ENCODE data around the gene OPRL1.
A peak's percentile ranks its signal among the peaks of the same experiment; 100 is the strongest.

Gene OPRL1

GRCh38 chr20:64055396-64055892 is 24.4 kb upstream of the OPRL1 start:
- Histone ChIP-seq H3K27me3 (ENCODE audit: control insufficient read depth, insufficient read depth, low read length) (peaks cover 21% of the 10 kb centered on the region), H3K4me3 (ENCODE audit: low read length) (no peak overlapping the region), H3K27ac (ENCODE audit: low read depth, low read length) (no peak overlapping the region), H3K36me3 (ENCODE audit: control insufficient read depth, insufficient read depth, low read length) (no peaks in the 10 kb centered on the region), H3K9ac (ENCODE audit: low read length) (no peak overlapping the region), H3K4me1 (ENCODE audit: control insufficient read depth, insufficient read depth, low read length) (no peaks in the 10 kb centered on the region)

- no peak overlapping the region for H3K4me3 ChIP-seq (ENCODE audit: low read length)
- H3K36me3 ChIP-seq (ENCODE audit: control insufficient read depth, insufficient read depth, low read length): no peaks in the 10 kb centered on the region
- H3K9ac ChIP-seq (ENCODE audit: low read length): no peak overlapping the region
- peaks cover 15% of the 10 kb centered on the region for H3K27me3 ChIP-seq (ENCODE audit: control insufficient read depth, insufficient read depth, low read length)
- no peak overlapping the region for H3K27ac ChIP-seq (ENCODE audit: low read depth, low read length)
- H3K4me1 ChIP-seq (ENCODE audit: control insufficient read depth, insufficient read depth, low read length): no peaks in the 10 kb centered on the region
Observed at GRCh38 chr20:64055893-64056638, 23.8 kb upstream of the OPRL1 start.

GRCh38 chr20:64056639-64056888 is 23.3 kb upstream of the OPRL1 start:
- no peak overlapping the region for H3K9ac ChIP-seq (ENCODE audit: low read length)
- H3K4me3 ChIP-seq (ENCODE audit: low read length): no peak overlapping the region
- no peak overlapping the region for H3K27ac ChIP-seq (ENCODE audit: low read depth, low read length)
- peaks cover 12% of the 10 kb centered on the region for H3K27me3 ChIP-seq (ENCODE audit: control insufficient read depth, insufficient read depth, low read length)
- no peaks in the 10 kb centered on the region for H3K36me3 ChIP-seq (ENCODE audit: control insufficient read depth, insufficient read depth, low read length)
- H3K4me1 ChIP-seq (ENCODE audit: control insufficient read depth, insufficient read depth, low read length): no peaks in the 10 kb centered on the region

DNA sequence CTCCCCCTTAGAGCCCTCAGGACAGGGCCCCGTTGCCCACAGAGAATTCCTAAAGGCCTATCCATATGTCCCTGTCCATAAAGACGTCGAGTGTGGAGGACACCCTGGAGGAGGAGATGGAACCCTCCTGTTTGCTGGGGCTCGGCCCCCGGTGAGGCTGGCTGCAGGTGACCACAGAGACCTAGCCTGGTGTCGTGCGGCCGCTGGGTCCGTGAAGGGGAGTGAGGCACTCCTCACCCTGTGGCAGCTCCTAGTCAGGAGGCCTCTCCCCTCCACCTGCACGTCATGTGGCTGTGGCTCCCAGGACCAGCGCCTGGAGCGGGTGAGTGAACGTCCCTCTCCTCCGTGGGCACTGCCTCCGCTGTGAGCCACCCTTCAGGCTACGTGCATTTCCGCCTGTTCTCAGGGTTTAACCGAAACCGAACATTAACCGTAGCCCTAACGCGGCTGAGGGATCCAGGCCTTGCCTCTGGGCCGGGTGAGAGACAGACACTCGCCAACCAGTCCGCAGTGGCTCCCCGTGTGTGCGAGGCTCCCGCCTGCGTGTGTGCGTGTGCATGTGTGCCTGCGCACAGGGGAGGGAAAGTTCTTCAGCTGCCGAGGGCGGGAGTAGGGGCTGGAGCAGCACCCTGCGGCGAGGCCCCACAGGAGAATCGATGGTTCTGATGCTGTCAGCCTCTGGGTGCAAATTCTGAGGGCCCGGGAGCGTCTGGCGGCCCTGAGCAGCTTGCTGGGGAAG is 22.8 kb upstream of the OPRL1 start:
- peak overlapping the region; percentile 30 for H3K9ac ChIP-seq (ENCODE audit: low read length)
- peak overlapping the region; percentile 24 for H3K27ac ChIP-seq (ENCODE audit: low read depth, low read length)
- peaks cover 8% of the 10 kb centered on the region for H3K27me3 ChIP-seq (ENCODE audit: control insufficient read depth, insufficient read depth, low read length)
- no peak overlapping the region for H3K4me3 ChIP-seq (ENCODE audit: low read length)
- H3K36me3 ChIP-seq (ENCODE audit: control insufficient read depth, insufficient read depth, low read length): no peaks in the 10 kb centered on the region
- no peaks in the 10 kb centered on the region for H3K4me1 ChIP-seq (ENCODE audit: control insufficient read depth, insufficient read depth, low read length)

DNA sequence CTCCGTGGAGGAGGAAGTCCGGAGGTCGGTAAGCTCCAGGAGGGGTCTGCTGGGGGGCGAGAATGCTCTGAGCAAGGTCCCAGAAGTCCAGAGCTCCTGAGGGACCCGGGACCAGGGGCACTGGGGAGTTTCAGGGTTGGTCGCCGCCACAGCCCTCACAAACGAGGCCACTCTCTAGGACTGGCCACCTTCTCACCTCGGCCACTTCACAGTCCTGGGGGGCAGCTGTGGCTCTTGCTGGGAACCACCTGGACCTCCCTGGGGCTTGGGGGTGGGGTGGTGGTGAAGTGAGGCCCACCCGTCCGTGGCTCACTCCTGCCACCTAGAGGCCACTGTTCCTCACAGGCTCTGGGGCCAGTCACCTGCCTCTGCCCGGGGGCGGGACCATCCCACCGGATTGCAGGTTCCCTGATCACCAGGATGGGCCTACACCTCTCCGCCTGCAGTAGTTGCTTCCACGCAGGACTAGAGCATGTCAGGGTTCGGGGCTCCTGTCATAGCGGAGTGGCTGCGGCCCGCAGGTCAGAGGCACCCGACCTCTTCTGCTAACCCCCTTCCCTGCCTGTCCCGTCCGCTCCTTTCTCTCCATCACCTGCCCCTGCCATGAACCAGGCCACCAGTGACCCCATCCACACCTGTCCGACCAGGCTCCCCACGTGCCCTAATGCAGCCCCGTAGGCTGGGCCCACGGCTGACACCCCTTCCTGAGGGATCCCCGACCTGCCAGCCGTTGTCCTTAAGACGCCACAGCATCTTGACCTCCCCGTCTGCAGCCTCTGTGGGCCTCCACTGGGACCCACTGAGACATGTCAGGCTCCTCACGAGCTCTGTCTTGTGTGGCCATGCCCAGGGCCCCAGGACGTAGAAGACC is 22.0 kb upstream of the OPRL1 start:
- no peak overlapping the region for H3K4me3 ChIP-seq (ENCODE audit: low read length)
- no peak overlapping the region for H3K27ac ChIP-seq (ENCODE audit: low read depth, low read length)
- H3K9ac ChIP-seq (ENCODE audit: low read length): no peak overlapping the region
- peaks cover 4% of the 10 kb centered on the region for H3K4me1 ChIP-seq (ENCODE audit: control insufficient read depth, insufficient read depth, low read length)
- no peaks in the 10 kb centered on the region for H3K36me3 ChIP-seq (ENCODE audit: control insufficient read depth, insufficient read depth, low read length)
- peaks cover 8% of the 10 kb centered on the region for H3K27me3 ChIP-seq (ENCODE audit: control insufficient read depth, insufficient read depth, low read length)

- H3K27me3 ChIP-seq (ENCODE audit: control insufficient read depth, insufficient read depth, low read length): peaks cover 6% of the 10 kb centered on the region
- H3K4me1 ChIP-seq (ENCODE audit: control insufficient read depth, insufficient read depth, low read length): peaks cover 4% of the 10 kb centered on the region
- H3K9ac ChIP-seq (ENCODE audit: low read length): no peak overlapping the region
- H3K27ac ChIP-seq (ENCODE audit: low read depth, low read length): no peak overlapping the region
- H3K36me3 ChIP-seq (ENCODE audit: control insufficient read depth, insufficient read depth, low read length): no peaks in the 10 kb centered on the region
- H3K4me3 ChIP-seq (ENCODE audit: low read length): no peak overlapping the region
Observed at GRCh38 chr20:64058536-64058935, 21.3 kb upstream of the OPRL1 start.

DNA sequence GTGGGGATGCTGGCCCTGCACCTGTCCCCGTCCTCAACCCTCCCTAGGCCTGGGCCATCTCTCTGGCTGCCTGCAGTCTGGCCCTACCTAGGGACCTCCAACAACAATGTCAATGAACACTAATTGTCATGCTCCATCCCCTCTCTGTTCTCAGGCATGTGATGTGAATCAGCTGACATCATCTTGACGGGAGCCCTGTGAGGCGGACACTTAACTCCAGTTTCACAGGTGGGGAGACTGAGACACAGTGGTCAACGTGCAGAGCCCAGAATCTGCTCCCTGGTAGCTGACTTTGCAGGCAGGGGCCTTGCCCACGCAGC is 17.6 kb upstream of the OPRL1 start:
- Histone ChIP-seq H3K27me3 (ENCODE audit: control insufficient read depth, insufficient read depth, low read length) (peaks cover 2% of the 10 kb centered on the region), H3K4me1 (ENCODE audit: control insufficient read depth, insufficient read depth, low read length) (peaks cover 12% of the 10 kb centered on the region), H3K9ac (ENCODE audit: low read length) (no peak overlapping the region), H3K4me3 (ENCODE audit: low read length) (peak overlapping the region; percentile 59), H3K27ac (ENCODE audit: low read depth, low read length) (peak overlapping the region; percentile 91), H3K36me3 (ENCODE audit: control insufficient read depth, insufficient read depth, low read length) (no peaks in the 10 kb centered on the region)

- Histone ChIP-seq H3K4me1 (ENCODE audit: control insufficient read depth, insufficient read depth, low read length) (peaks cover 12% of the 10 kb centered on the region), H3K36me3 (ENCODE audit: control insufficient read depth, insufficient read depth, low read length) (no peaks in the 10 kb centered on the region), H3K9ac (ENCODE audit: low read length) (peak within 1 kb of the TSS; percentile 53), H3K27ac (ENCODE audit: low read depth, low read length) (peak within 1 kb of the TSS; percentile 91), H3K4me3 (ENCODE audit: low read length) (peak within 1 kb of the TSS; percentile 76), H3K27me3 (ENCODE audit: control insufficient read depth, insufficient read depth, low read length) (no peaks in the 10 kb centered on the region)
Observed at GRCh38 chr20:64062596-64063388, 17.1 kb upstream of the OPRL1 start, which contains the start of gene TCEA2. TSS of gene TCEA2 (plus strand) at chr20:64063198. CDS start at chr20:64063313, 115 bp downstream.

- Histone ChIP-seq H3K36me3 (ENCODE audit: control insufficient read depth, insufficient read depth, low read length) (no peaks in the 10 kb centered on the region), H3K27ac (ENCODE audit: low read depth, low read length) (peak overlapping the region; percentile 49), H3K4me3 (ENCODE audit: low read length) (peak overlapping the region; percentile 76), H3K4me1 (ENCODE audit: control insufficient read depth, insufficient read depth, low read length) (peaks cover 12% of the 10 kb centered on the region), H3K27me3 (ENCODE audit: control insufficient read depth, insufficient read depth, low read length) (no peaks in the 10 kb centered on the region), H3K9ac (ENCODE audit: low read length) (peak overlapping the region; percentile 53)
Observed at GRCh38 chr20:64063389-64064144, 16.3 kb upstream of the OPRL1 start.

DNA sequence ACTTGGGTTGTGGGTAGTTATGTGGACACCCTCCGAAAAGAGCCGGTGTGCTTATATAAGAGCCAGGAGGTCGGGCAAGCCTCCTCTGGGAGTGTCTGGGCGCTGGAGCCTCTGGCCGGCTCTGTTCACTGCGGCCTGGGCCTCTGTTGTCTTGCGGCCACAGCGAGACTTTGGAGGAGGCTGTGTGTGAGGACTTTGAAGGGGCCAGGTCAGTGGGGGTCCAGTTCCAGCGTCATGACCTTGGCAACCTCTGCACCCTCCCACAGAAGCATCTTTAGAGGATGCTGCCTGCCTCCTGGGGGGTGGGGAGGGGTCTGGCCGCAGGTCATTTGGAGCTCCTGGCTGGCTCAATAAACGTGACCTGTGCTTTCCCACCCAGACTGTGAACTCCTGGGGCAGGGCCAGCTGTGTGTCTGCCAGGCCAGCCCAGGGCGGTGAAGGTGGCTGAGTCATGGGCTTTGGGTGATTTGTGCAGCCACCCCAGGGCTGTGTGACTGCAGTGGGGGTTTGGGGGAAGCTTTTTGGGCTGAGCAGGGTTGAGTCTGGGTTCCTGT is 15.7 kb upstream of the OPRL1 start:
- Histone ChIP-seq H3K36me3 (ENCODE audit: control insufficient read depth, insufficient read depth, low read length) (no peaks in the 10 kb centered on the region), H3K27me3 (ENCODE audit: control insufficient read depth, insufficient read depth, low read length) (no peaks in the 10 kb centered on the region), H3K4me1 (ENCODE audit: control insufficient read depth, insufficient read depth, low read length) (peaks cover 12% of the 10 kb centered on the region), H3K9ac (ENCODE audit: low read length) (no peak overlapping the region), H3K4me3 (ENCODE audit: low read length) (peak overlapping the region; percentile 76), H3K27ac (ENCODE audit: low read depth, low read length) (no peak overlapping the region)

All from rectal smooth muscle tissue (tissue), 1 donor.